ENCODE measurements around the gene PDHX.
"Not testable (repeated sequence)": the region's sequence is repeated elsewhere in the genome, so short reads cannot be mapped to it uniquely, and the experiment has no call there.

PDHX gene

DNA sequence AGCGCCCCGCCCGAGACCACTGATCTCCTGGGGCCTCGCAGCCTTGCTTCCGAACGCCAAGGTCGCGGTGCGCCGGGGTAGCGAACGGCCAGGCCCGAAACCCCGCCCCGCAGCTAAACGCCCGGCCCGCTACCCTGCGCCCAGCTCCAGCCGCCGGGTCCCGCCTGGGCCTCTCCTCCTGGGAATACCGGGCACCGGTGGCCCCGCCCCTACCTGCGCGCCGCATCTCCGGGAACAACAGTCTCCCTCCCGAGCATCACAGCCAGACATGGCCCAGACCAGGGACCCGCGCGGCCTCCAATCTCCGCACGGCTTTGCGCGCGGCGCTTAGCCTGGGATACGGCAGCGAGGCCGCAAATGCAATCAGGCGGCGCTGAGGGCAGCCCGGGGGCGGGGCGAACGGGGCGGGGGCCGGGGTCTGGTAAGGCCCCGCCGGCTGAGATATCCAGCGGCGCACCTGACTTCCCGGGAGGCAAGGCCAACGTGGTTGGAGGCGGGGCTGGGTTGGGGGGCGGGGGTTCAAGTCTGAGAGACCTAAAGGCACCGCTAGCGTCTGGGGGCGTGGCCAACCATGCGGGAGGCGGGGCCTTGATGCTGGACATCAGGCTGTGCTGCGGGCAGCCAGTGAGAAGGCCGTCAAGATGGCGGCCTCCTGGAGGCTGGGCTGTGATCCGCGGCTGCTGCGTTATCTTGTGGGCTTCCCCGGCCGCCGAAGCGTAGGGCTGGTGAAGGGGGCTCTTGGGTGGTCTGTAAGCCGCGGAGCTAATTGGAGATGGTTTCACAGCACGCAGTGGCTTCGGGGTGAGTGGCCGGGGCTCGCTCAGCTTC is at the start of gene PDHX, which contains the start of gene APIP:
Gene PDHX, plus strand, starts transcription at position 604 of the 828 bp plus-strand sequence. Its CDS starts 38 bp downstream, at position 642.
Gene APIP, minus strand, starts transcription at position 365 of the 828 bp plus-strand sequence. Its CDS starts 95 bp downstream, at position 270.
- H3K36me3 Mint-ChIP-seq, result peaks cover 8% of the 10 kb centered on the region
- peak within 1 kb of the TSS; percentile 94 for H3K4me3 Mint-ChIP-seq
- H3K9me3 Mint-ChIP-seq, result no peaks in the 10 kb centered on the region
- H3K27me3 Mint-ChIP-seq, result no peaks in the 10 kb centered on the region
- peak within 1 kb of the TSS; percentile 89 for H3K27ac Mint-ChIP-seq
- peaks cover 56% of the 10 kb centered on the region for H3K4me1 Mint-ChIP-seq

DNA sequence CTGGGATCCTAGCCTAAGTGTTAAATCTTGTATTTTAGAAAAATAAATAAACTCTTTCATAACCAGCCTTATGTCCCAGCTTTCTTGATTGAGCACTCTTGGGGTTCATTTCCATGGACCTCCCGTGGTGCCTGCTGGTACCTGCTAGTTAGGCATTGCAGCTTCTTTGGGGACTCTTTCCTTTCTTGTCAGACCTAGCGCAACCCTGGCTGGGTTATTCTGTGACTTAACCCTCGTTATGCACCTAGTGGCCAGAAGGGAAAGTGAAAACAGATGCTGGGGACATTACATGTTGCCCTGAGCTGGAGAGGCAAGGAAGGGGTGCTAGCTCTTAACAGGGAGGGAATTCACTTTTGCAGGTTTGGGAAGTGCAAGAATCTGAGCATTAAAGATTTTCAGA is 47.0 kb upstream of the PDHX start:
- no peak overlapping the region for H3K27ac Mint-ChIP-seq
- H3K27me3 Mint-ChIP-seq, result no peaks in the 10 kb centered on the region
- no peaks in the 10 kb centered on the region for H3K9me3 Mint-ChIP-seq
- H3K4me1 Mint-ChIP-seq, result no peaks in the 10 kb centered on the region
- H3K4me3 Mint-ChIP-seq, result no peak overlapping the region
- peaks cover 6% of the 10 kb centered on the region for H3K36me3 Mint-ChIP-seq

- no peaks in the 10 kb centered on the region for H3K4me1 Mint-ChIP-seq
- no peaks in the 10 kb centered on the region for H3K27me3 Mint-ChIP-seq
- no peak overlapping the region for H3K4me3 Mint-ChIP-seq
Observed at GRCh38 chr11:34870548-34871196, 45.7 kb upstream of the PDHX start.

GRCh38 chr11:34874202-34874601 is 42.2 kb upstream of the PDHX start:
- Mint-ChIP-seq H3K27me3 (no peaks in the 10 kb centered on the region), H3K36me3 (peaks cover 7% of the 10 kb centered on the region), H3K4me3 (no peak overlapping the region), H3K27ac (no peak overlapping the region), H3K4me1 (no peaks in the 10 kb centered on the region), H3K9me3 (no peaks in the 10 kb centered on the region)

More at GRCh38 chr11:34870548-34871196, 45.7 kb upstream of the PDHX start:
- Mint-ChIP-seq H3K36me3 (peaks cover 5% of the 10 kb centered on the region), H3K27ac (no peak overlapping the region), H3K9me3 (no peaks in the 10 kb centered on the region)

- Mint-ChIP-seq H3K27me3 (no peaks in the 10 kb centered on the region), H3K36me3 (peaks cover 11% of the 10 kb centered on the region), H3K4me1 (no peaks in the 10 kb centered on the region), H3K27ac (no peak overlapping the region), H3K9me3 (no peaks in the 10 kb centered on the region), H3K4me3 (no peak overlapping the region)
Observed at GRCh38 chr11:34877375-34877975, 38.9 kb upstream of the PDHX start.

- H3K27ac Mint-ChIP-seq, result no peak overlapping the region
Observed at GRCh38 chr11:34881900-34882299, 34.5 kb upstream of the PDHX start.

GRCh38 chr11:34886609-34887008 is 29.8 kb upstream of the PDHX start:
- Mint-ChIP-seq H3K27me3 (no peaks in the 10 kb centered on the region), H3K9me3 (no peaks in the 10 kb centered on the region), H3K27ac (no peak overlapping the region), H3K36me3 (peaks cover 24% of the 10 kb centered on the region), H3K4me1 (no peaks in the 10 kb centered on the region), H3K4me3 (no peak overlapping the region)

More at GRCh38 chr11:34881900-34882299, 34.5 kb upstream of the PDHX start:
- H3K27me3 Mint-ChIP-seq, result no peaks in the 10 kb centered on the region
- H3K4me3 Mint-ChIP-seq, result no peak overlapping the region
- H3K36me3 Mint-ChIP-seq, result peaks cover 19% of the 10 kb centered on the region
- no peaks in the 10 kb centered on the region for H3K4me1 Mint-ChIP-seq
- H3K9me3 Mint-ChIP-seq, result no peaks in the 10 kb centered on the region

DNA sequence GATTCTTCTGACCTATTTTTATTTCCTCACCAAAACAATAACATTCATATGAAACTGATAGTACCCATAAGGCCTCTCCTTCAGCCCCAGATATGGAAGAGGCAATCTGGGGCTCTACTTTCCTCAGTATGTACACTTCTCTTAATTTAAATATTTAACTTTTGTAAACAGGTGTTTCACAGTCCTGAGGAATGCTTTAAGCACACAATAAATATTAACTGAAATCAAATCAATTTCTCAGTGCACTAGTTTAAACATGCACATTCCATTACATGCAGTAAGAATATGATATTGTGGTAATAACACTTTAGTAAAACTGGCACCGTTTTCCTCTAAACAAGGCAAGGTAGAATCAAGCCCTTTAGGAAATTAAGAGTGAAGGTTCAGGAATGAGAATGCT is 29.2 kb upstream of the PDHX start:
- Mint-ChIP-seq H3K9me3 (no peaks in the 10 kb centered on the region), H3K27me3 (no peaks in the 10 kb centered on the region), H3K36me3 (peaks cover 20% of the 10 kb centered on the region), H3K4me3 (no peak overlapping the region), H3K27ac (no peak overlapping the region), H3K4me1 (no peaks in the 10 kb centered on the region)

GRCh38 chr11:34890089-34890488 is 26.3 kb upstream of the PDHX start:
- peaks cover 9% of the 10 kb centered on the region for H3K36me3 Mint-ChIP-seq
- no peak overlapping the region for H3K4me3 Mint-ChIP-seq
- no peak overlapping the region for H3K27ac Mint-ChIP-seq
- H3K27me3 Mint-ChIP-seq, result no peaks in the 10 kb centered on the region
- no peaks in the 10 kb centered on the region for H3K4me1 Mint-ChIP-seq
- H3K9me3 Mint-ChIP-seq, result no peaks in the 10 kb centered on the region

DNA sequence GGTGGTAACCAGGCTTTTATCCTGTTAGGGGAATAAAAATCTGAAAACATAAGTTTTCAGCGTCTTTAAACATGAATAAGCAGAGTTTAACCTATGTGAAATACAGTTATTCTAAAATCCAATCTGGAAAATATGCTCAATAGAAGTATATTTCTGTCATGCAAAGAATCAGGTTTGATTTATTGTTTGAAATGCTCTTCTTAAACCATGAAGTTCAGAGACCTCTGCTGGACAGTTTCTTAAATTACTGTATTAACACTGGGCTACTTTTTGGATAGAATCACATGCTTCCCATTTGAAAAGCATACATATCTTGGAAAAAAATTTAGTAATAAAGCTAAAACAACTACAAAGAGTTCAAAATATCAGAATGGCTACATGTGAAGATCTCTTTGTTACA is 25.6 kb upstream of the PDHX start:
- H3K4me1 Mint-ChIP-seq, result no peaks in the 10 kb centered on the region
- H3K36me3 Mint-ChIP-seq, result peaks cover 7% of the 10 kb centered on the region
- no peak overlapping the region for H3K4me3 Mint-ChIP-seq
- H3K9me3 Mint-ChIP-seq, result no peaks in the 10 kb centered on the region
- H3K27me3 Mint-ChIP-seq, result no peaks in the 10 kb centered on the region
- H3K27ac Mint-ChIP-seq, result no peak overlapping the region

DNA sequence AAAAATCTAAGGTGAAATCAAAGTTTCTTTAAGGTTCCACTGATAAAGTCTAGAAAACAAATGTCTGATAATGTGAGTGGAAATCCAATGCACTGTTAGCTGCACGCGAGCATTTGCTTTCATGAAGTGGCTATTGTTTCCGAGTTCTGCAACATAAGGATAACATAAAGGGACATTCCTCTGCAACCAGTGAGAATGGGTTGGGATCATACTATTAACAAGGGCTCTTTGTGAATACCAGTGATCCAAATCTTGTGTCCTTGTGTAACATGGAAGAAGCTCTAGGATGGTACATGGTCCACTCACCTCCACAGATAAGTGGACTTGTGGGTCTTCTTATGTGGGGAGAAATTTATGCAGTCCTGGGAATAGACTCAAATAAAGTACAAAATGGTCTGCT is 24.8 kb upstream of the PDHX start:
- Mint-ChIP-seq H3K9me3 (no peaks in the 10 kb centered on the region), H3K36me3 (peaks cover 10% of the 10 kb centered on the region), H3K27me3 (no peaks in the 10 kb centered on the region), H3K4me3 (no peak overlapping the region), H3K27ac (no peak overlapping the region), H3K4me1 (no peaks in the 10 kb centered on the region)

DNA sequence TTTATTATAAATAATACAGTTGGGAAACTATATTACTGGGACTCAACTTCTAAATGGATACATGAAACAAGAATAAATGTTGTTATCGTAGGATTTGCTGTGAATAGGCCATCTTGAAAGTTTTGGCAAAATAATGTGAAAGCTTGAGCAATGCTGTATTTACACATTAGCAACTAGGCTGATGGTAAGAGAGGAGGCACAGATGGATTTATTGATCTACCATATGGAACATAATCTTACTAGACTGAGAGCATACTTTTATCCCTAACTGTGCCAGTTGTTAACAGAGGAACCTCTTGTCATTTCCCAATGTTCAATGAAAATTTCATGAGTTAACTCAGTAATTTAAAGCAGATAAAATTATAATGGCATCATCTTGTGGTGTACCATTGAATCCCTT is 23.0 kb upstream of the PDHX start:
- no peaks in the 10 kb centered on the region for H3K4me1 Mint-ChIP-seq
- peaks cover 9% of the 10 kb centered on the region for H3K36me3 Mint-ChIP-seq
- H3K9me3 Mint-ChIP-seq, result no peaks in the 10 kb centered on the region
- no peak overlapping the region for H3K4me3 Mint-ChIP-seq
- H3K27ac Mint-ChIP-seq, result no peak overlapping the region
- no peaks in the 10 kb centered on the region for H3K27me3 Mint-ChIP-seq

GRCh38 chr11:34896191-34896590 is 20.2 kb upstream of the PDHX start:
- not testable (repeated sequence) for H3K27ac Mint-ChIP-seq, H3K4me3 Mint-ChIP-seq, H3K27me3 Mint-ChIP-seq, H3K4me1 Mint-ChIP-seq, H3K9me3 Mint-ChIP-seq
- peaks cover 17% of the 10 kb centered on the region for H3K36me3 Mint-ChIP-seq

- peaks cover 20% of the 10 kb centered on the region for H3K36me3 Mint-ChIP-seq
- no peak overlapping the region for H3K27ac Mint-ChIP-seq
- H3K4me3 Mint-ChIP-seq, result no peak overlapping the region
- no peaks in the 10 kb centered on the region for H3K4me1 Mint-ChIP-seq
- peaks cover 5% of the 10 kb centered on the region for H3K9me3 Mint-ChIP-seq
- H3K27me3 Mint-ChIP-seq, result no peaks in the 10 kb centered on the region
Observed at GRCh38 chr11:34897171-34897870, 19.1 kb upstream of the PDHX start.

- no peak overlapping the region for H3K27ac Mint-ChIP-seq
- no peaks in the 10 kb centered on the region for H3K27me3 Mint-ChIP-seq
- peaks cover 25% of the 10 kb centered on the region for H3K36me3 Mint-ChIP-seq
- H3K4me1 Mint-ChIP-seq, result no peaks in the 10 kb centered on the region
- peaks cover 5% of the 10 kb centered on the region for H3K9me3 Mint-ChIP-seq
- no peak overlapping the region for H3K4me3 Mint-ChIP-seq
Observed at GRCh38 chr11:34898474-34898873, 17.9 kb upstream of the PDHX start.
